Activated T-cell treated with anti-CD3 and anti-CD28 coated beads for 48 hours (primary cell): Measurements from ENCODE around the gene DNAJC27.
A peak's percentile ranks its signal among the peaks of the same experiment; 100 is the strongest.

Experiments
- DNase-seq: peaks from one replicate; pipeline ENCODE4 v3.0.0-alpha.2; 2020; ENCODE audit warnings: low read depth

The DNAJC27 gene

DNA sequence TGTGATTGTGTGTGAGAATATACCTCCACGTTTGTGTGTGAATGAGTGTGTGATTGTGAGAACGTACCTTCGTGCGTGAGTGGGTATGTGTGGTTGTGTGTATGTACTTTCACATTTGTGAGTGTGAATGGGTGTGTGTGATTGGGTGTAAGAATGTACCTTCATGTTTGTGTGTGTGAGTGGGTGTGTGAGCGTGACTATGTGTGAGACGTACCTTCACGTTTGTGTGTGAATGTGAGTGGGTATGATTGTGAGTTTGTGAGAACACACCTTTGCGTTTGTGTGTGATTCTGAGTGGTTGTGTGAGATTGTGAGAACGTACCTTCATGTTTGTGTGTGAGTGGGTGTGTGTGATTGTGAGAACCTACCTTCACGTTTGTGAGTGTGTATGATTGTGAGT lies 45.9 kb downstream of the DNAJC27 start:
- no peak for DNase-seq

DNA sequence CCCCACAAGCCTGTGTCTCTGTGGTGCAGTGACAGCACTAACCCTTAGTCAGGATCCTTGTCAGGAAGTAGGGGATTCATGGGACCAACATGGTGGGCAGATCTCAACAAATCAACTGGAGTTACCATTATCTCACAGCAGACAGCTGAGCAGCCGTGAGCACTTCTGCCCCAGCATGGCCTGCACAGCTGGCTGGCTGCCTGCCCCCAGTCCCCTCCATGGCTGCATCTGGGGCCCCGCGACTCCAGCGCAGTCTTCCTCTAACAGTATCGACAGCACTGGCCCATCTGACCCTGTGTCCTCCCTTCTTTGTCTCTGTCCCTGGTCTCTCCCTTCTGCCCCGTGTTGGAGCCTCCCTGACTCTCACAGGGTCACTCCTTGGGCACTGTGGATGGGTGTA lies 47.0 kb downstream of the DNAJC27 start:
- no peak for DNase-seq

DNA sequence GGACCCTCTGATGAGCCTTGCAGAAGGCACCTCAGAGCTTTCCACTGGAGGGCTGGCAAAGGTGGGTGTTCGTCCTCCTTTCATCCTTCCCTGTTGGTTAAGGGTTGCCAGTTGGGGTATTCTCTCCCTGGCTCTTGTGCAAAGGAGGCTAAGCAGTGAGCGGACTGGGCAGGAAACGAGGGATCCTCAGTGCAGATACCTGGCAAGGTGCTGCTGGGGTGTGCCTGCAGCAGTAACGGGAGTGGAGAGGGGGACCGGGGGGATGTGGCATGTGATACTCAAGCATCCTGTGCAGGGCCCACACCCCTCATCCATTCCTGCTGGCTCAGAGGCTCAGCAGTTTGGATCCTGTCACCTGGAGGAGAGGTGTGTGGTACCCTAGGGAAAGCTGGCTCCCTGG lies 47.5 kb downstream of the DNAJC27 start:
- no peak for DNase-seq

DNA sequence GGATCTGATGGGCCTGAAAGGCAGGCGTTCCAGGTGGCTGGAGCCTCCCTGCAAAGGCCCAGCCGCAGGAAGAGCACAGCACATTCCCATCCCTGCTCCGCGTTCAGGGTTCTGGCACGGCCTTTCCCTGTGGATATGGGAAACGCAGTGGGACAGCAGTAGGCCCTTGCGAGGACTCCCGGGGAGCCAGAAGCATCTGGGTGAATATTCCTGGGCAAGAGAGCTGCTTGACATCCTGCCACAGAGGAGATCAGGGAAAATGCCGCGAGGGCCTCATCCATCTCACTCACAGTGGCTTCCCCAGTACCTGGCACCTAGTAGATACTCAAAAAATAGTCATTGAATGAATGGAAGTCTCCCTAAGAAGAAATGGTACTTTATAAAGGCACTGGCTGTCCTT lies 48.6 kb downstream of the DNAJC27 start:
- DNase-seq: no peak

DNA sequence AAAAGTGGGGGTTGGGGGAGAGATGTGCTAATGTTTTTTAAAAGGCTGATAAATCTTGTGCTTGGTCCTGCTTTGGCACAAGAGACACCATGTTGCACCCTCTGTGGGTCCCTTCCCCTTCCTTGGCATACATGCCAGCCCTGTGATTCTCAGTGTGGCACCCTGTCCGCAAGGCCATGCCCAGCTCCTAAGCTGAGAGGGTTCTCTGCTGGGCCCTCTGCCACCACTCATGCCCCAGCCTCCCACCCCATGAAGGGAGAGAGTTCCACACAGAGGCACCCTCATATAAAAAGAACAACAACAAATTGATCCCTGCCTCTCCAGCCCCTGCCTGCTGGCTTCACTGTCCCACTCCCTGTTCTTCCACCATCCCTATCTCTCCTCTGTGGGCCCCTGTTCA lies 49.2 kb downstream of the DNAJC27 start:
- no peak for DNase-seq

DNA sequence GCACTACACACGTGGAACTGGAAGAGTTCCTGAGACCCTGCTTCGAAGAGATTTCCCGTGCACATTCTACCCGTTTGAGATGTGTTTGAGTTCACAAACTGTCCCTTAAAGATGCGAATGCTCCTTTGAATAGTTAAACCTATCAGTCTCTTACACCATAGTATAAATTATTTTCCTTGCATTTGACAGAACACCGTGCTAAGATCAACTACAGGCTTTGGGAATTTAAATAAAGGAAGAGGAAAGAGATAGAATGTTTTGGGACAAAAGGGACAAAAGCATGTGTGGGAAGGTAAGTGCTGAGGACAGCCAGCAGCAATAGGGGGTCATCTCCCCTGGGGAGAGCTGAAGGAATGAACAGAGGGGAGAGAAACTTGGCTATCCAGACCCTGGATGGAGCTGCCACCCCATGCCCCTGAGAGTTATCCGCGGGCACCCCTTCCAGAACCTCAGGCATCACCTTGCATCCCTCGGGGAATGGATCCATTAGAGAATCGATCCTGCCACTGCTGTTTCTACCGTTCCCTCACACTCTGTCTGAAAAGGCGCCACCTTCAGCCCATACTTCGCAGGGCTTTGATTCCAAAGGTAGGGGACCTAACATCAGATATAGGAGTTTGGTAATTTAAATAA lies 50.8 kb downstream of the DNAJC27 start:
- peak; percentile 18 for DNase-seq

DNA sequence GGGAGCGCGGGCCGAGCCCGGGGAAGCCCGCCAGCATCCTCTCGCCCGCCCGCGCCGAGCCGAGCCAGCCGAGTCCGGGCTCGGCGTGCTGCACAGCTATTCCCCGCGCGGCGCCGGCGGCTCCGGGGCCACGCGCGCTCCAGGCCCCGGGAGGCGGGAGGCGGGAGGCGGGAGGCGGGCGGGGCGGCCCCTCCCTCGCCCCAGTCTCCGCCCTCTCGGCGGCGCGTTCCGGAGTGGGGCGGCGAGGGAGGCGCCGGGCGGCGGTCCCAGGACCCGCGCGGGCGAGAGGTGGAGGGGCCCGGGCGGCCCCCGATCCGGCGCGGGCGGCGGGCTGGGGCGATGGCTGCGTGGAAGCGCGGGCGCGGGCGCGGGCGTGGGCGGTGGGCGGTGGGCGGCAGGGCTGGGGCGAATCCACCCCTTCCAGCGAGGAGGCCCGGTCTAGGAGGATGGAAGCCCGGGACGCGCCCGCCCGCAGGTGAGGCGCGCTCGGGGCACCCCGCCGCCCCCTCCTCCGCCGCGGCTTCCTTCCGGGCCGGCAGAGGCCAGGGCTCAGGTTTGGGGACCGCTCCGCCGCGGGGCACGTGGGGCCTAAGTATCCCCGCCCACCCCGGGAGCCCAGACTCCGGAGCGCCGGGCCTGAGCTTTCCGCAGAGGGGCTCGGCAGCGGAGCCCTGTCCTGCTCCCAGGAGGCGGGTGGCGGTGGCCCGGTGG lies 51.5 kb downstream of the DNAJC27 start, which contains the start of gene ADCY3:
TSS of gene ADCY3 (minus strand) at position 140 of the 711 bp plus-strand sequence. CDS start 1,250 bp downstream, outside the sequence.
- DNase-seq: peak; percentile 72

DNA sequence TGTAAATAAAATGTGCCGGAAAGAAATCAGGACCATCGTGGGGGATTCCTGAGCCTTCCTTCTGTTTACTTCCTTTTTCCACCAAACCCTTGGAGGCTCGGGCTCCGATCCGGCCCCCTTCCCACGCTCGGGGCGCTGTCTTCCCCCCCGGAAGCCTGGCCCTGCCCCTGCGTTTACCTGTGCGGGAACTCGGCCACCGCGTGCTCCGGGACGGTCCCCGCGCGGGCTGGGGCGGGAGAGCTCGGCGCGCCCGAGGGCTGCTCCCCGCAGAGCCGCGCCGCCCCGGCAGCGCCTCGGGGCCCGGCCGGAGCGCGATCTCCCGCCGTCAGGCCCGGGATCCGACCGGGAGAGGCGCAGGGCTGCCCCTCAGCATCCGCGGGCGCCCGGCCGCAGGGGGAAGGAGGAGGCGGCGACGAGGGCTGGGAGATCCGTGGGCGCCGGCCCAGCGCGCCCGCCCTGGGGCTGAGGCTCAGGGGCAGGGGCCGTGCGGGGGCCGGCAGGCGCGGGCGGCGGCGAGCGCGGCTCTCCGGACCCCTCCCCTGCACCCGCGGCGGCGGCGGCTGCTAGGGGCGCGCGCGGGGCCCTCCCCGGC lies 52.2 kb downstream of the DNAJC27 start:
- peak; percentile 35 for DNase-seq

DNA sequence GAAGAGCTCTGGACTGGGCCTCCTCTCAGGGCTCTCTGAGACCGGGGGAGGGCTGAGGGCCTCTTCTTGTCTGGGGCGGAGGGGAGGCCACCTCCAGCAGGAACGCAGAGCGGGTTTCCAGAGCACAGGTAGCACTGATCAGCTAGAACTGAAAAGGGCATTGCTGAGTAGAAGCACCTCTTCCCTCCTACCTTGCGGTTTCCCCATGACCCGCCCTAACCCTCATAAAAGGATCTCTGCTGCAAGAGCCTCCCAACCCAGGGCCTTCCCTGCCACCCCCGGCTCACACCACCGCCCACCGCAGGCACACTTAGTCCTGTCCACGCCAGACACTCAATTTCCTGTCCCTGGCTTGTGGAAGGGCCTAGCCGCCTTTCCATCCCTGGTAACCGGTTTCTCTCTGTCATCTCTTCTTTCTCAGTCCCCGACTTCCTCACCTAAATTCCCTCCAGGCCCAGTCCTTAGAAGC lies 52.7 kb downstream of the DNAJC27 start:
- DNase-seq: peak; percentile 54

DNA sequence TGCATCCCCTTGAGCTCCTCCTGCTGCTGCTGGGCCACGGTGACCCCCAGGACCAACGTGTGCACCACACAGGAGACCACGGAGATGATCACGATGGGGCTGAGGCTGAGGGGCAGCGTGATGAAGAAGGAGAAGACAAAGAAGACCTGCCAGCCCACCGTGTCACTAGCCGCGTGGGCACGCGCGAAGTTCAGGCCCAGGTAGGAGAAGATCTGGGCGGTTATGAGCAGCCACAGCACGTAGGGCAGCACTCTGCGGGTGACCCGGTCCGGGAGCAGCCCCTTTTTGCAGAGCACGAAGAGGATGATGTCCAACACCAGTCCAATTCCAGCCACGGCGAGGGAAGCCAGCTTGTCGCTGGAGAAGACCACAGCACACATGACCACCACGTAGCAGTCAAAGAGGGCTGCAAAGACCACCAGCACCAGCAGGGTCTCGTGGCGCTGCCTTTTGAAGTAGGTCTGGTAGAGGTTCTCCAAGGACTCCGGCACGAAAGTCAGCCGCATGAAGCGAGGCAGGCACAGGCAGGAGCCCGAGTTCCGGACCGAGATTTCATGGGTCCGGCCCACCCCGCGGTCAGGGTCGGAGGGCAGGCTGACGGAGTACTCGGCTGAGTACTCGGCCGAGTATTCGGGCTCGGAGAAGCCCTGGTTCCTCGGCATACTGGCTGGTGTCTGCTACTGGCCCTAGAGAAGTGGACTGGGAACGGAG lies 53.3 kb downstream of the DNAJC27 start:
- no peak for DNase-seq

DNA sequence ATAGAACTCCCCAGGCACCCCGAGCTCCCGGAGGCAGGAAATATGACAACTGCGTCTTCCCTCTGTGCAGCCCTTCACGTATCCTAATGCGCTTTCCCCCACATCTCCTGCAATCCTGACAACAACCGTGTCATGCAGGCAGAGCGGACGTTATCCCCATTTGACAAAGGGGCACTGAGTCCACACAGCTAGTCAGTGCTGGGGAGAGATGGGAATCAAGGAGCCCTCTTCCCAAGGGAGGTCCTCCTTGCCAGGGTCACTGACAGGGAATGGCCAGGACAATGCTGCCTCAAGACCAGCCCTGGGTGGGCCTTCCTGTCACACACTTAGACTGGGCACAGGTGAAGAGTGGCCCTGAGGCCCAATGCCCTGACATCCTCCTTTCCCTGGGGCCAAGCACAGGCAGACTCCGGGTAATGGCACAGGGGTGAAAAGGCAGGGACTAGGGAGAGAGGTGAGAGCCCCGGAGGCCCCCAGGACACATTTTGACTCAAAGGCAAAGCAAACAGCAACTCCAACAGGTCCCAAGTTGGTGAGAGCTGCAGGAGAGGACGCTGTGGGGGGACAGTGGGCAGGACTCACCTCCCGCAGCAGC lies 53.9 kb downstream of the DNAJC27 start:
- DNase-seq: no peak

DNA sequence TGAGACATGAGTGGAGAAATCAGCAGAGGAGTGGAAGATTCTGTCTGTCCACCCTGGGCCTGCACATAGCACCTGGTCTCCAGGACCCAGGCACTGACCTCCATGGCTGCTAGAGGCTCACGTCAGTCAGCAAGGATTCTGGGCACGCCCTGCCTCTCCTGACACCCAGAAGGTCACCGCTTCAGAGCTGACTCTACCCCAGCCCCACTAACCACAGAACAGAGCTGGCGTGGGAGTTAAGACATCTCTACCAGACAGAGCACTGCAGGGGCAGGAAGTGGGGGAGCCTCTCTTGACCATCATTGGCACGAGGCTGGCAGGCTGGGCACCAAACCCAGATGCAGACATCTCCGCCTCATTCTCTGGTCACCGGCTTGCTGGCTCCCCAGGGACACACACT lies 54.7 kb downstream of the DNAJC27 start:
- DNase-seq: peak; percentile 39

DNA sequence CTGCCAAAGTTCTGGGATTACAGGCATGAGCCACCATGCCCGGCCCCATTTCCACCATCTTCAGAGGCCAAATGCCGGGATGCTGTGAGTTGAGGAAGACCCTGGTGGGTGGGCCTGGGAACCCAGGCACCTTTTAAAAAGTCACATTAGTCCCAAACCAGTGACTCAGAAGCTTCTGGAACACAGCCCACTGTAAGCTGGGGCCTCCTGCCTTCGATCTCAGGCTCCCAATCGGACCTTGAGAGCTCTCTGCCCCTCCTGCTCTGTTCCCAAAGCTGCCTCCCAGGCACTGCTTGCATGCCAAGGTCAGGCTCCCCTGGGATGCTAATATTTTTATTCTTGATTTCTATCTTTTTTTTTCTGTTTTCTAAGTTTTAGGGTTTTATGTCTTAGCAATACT lies 56.0 kb downstream of the DNAJC27 start:
- DNase-seq: no peak

DNA sequence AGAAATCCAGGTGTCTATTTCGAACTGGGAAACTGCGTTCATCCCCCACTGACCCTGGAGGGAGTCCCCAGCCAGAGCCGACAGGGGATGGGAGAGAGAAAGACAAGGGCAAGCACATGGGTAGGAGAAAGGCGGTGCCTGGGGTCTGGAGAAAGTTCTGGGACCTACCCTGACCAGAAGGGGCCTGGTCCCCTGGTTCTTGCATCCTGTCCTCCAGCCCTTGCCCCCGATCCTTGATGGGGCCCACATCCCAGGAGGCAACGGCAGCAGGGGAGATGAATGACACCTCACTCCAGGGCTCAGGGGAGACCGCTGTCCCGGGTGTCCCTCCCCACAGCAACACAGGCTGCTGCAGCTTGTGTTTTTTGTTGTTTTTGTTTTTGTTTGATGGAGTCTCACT lies 56.6 kb downstream of the DNAJC27 start:
- no peak for DNase-seq

DNA sequence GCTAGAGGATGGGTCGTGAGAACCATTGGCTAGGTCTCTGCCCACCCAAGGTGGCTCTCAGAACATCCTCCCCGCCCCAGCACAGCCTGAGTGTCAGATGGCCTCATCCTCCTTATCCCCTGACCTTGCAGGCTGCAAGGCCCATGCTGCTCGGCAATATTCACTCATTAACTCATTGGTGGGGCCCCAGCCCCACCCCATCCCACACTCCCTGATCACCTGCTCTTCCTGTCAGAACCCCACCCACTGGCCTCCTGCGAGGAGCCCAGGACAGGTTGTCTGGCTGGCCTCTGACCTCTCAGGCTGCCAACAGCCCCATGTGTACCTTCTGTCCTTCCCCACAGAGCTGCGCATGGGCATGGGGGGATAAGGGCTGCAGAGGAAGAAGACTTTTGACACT lies 57.0 kb downstream of the DNAJC27 start:
- DNase-seq: no peak

DNA sequence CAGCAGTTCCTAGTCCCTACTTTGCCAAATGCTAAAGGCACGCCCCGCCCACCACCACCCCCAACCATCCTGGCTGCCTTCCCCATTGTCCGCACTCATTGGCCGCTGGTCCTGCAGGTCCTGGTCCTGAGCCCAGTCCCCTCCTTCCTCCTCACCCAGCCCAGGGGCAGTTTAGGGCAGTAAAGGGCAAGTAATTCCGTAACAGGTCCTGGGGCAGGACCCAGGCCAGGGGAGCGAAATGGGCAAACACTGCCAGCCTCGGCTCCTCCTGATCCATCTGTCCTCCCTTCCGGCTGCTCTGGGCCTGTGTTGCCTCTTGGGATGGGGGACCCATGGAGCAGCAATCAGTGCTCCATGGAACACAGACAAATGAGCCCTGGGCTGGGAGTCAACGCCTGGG lies 57.8 kb downstream of the DNAJC27 start:
- no peak for DNase-seq

DNA sequence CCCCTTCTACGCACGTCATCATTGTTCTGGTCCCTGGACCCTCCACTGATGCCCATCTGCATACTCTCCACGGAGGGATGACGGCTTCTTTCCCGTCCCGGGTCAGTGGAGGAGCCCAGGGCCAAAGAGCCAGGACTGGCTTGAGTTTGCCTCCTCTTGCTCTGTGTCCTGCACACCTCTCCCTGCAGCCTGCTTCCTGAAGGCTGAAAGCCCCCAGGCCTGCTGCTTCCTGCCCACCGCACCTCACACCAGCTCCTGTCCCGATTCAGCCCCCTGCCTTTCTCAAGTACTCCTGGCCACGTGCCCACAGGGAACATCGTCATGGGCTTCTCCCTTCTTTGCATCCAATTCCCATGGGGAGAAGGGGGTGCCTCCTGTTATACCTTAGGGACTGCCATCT lies 58.8 kb downstream of the DNAJC27 start:
- DNase-seq: no peak

DNA sequence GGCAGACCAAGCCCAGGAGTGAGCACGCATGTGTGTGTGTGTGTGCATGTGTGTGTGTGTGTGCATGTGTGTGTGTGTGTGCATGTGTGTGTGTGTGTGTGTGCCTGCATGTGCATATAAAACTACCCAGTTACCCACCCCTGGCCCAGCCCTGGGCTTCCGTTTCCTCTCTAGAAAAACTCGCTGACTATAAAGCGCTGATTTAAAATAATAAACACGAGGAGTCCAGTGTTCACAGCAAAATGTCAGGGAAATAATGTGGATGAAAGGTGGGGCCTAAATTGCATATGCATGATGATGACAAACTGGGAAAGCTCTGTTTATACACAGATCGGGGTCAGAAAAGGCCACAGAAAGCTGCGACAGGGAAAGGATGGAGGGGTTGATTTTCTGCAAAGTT lies 59.2 kb downstream of the DNAJC27 start:
- no peak for DNase-seq

DNA sequence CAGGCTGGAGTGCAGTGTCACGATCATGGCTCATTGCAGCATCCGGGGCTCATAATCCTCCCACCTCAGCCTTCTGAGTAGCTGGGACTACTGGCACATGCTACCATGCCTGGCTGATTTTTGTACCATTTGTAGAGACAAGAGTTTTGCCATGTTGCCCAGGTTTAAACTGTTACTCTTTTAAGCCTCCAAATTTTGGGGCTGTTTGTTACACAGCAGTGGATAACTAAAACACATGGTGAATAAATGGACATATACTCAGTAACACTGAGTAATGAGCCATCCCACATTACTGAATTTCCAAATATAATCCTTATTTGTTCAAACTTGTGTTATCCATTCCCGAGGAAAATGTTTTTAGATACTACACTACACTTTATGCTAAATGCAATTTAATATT lies 61.5 kb downstream of the DNAJC27 start:
- DNase-seq: no peak

DNA sequence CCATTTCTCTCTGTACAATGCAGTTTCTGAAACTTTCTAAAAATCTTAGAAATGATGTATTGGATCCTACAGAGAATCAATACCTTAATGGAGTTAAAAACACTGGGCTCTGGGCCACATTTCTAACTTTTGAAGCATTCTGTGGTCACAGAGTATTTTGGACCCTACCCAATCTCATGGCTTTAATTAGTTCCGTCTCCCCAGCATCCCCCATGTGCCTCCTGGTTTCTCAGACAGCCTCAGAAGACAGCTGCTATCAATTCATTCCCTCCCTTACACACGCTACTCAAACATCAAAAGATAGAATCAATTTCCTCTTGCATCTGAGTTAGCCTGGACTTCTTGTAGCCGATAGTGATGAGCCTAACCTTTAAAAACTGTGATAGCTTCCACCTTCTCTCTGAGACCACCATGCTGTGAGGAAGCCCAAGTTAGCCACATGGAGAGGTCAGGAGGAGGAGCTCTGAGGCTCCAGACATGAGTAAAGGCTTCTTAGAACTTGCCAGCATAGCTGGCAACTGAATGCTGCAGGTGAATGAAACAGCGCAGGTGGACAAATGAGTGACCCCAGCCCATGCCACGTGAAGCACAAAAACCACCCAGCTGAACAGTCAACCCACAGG lies 62.1 kb downstream of the DNAJC27 start:
- DNase-seq: no peak

DNA sequence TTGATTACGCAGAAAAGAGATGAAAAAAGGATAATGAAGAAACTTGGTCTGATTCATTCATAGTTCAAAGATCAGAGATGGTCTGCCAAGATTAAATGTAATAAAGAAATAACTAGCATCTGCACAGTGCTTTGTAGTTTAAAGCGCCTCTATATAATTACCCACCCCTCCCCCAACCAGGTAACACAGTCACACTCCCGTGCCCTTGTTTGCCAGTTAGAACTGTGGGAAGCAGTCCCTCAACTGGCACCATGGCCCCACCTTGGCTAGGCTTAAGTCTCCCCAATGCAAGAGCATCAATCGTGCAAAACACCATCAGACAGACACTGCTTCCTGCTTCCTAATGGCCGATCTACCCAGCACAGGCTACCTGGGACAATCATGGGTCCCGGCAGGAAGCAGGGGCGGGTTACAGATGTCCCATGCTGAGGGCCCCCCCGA lies 63.3 kb downstream of the DNAJC27 start:
- DNase-seq: no peak

DNA sequence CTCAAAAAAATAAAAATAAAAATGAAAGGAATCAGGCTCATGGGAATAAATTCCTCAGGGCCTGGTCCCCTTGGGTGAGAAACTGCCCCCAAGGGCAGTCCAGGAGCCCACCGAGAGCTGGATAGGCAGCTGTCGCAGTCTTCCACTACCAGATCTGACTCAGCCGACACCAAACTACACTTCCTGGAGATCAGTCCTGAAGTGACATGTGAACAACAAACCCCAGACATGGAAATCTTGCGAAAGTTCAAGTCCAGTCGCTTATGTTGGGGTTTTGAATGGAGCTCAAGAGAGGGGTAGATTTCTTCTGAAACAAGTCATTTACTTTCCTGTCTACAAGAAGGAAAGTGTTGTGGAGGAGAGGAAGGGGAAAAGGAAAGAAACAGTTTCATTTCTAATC lies 64.6 kb downstream of the DNAJC27 start:
- no peak for DNase-seq
